B cell (primary cell): ENCODE data around the gene UGGT1. TPM values are rescaled to one million over a fixed set of nuclear protein-coding genes. Genes with fewer than 3 reads are reported as not detected.

Source experiments
- ATAC-seq: fragments of 200-7000 bp; cut with Tn5 transposase; one replicate; pipeline ENCODE4 v1.10.0; 2021; ENCODE audit warnings: low read depth, mild to moderate bottlenecking, moderate number of reproducible peaks, moderate library complexity
- CTCF ChIA-PET: fragments of 350-600 bp; sonication (Branson Sonifier 250); formaldehyde crosslinking; loops from one replicate; lab custom pipeline; 2021; ENCODE audit warnings: antibody characterized with exemption, inconsistent platforms; lab: Charles Lee
- POLR2A ChIA-PET: fragments of 350-600 bp; sonication (Branson Sonifier 250); formaldehyde crosslinking; loops from one replicate; lab custom pipeline; 2021; ENCODE audit warnings: antibody characterized with exemption; lab: Charles Lee
- DNase-seq: peaks from one replicate; pipeline ENCODE4 v3.0.0; 2013
- H2AFZ ChIP-seq: 2 replicates; pipeline ENCODE4 v1.6.1; 2012; ENCODE audit warnings: mild to moderate bottlenecking, low read depth, low read length; ENCODE audit not compliant: insufficient read depth, poor library complexity, severe bottlenecking
- H3K27ac ChIP-seq, 2 donors: 1 replicate in 1 of 2; 2 replicates in 1 of 2; pipeline ENCODE4 v1.5.1; 2012 to 2013; ENCODE audit warnings: low read length in 2 of 2, mild to moderate bottlenecking in 2 of 2, moderate library complexity in 1 of 2
- H3K27me3 ChIP-seq, 4 experiments: fragments of 200-600 bp in 1 of 4; sonication (generic) in 1 of 4; replicated peaks in 1 of 4; 1 replicate in 2 of 4; 2 replicates in 2 of 4; pipeline versions ENCODE4 v1.6.1 to v1.7.0; 2013 to 2016; ENCODE audit warnings: low read length in 3 of 4, mild to moderate bottlenecking in 2 of 4, mixed read lengths in 1 of 4, moderate library complexity in 1 of 4; ENCODE audit not compliant: insufficient read depth in 4 of 4, control insufficient read depth in 3 of 4; ENCODE audit errors: control extremely low read depth in 1 of 4
- H3K36me3 ChIP-seq, 2 experiments: replicated peaks in 1 of 2; 1 replicate in 1 of 2; 2 replicates in 1 of 2; pipeline versions ENCODE4 v1.6.1 to v1.7.1; 2013; ENCODE audit warnings: low read length in 1 of 2; ENCODE audit not compliant: insufficient read depth in 2 of 2, control insufficient read depth in 1 of 2; ENCODE audit errors: control extremely low read depth in 1 of 2, extremely low read depth in 1 of 2
- H3K4me1 ChIP-seq, 2 donors: fragments of 200-600 bp in 1 of 2; sonication (generic) in 1 of 2; 1 replicate in 1 of 2; 2 replicates in 1 of 2; pipeline versions ENCODE4 v1.5.1 to v1.6.1; 2013 to 2017; ENCODE audit warnings: low read length in 2 of 2; ENCODE audit not compliant: control insufficient read depth in 2 of 2, insufficient read depth in 2 of 2
- H3K4me2 ChIP-seq: replicated peaks from 2 replicates; pipeline ENCODE3; 2012; ENCODE audit warnings: mild to moderate bottlenecking, low read depth, low read length; ENCODE audit not compliant: poor library complexity, severe bottlenecking
- H3K4me3 ChIP-seq, 5 experiments: fragments of 200-600 bp in 1 of 5; sonication (generic) in 1 of 5; 1 replicate in 3 of 5; 2 replicates in 2 of 5; pipeline versions ENCODE4 v1.5.1 to v1.7.0; 2011 to 2016; ENCODE audit warnings: low read length in 4 of 5, mild to moderate bottlenecking in 4 of 5, low read depth in 2 of 5, control low read depth in 1 of 5, moderate library complexity in 1 of 5; ENCODE audit not compliant: insufficient read depth in 1 of 5; ENCODE audit errors: control extremely low read depth in 1 of 5, extremely low read depth in 1 of 5
- H3K79me2 ChIP-seq: fragments of 200-600 bp; sonication (generic); one replicate; pipeline ENCODE4 v1.6.0; 2016; ENCODE audit warnings: low read length; ENCODE audit not compliant: control insufficient read depth, insufficient read depth
- H3K9ac ChIP-seq: fragments of 200-600 bp; sonication (generic); 2 replicates; pipeline ENCODE4 v1.6.1; 2017; ENCODE audit warnings: mild to moderate bottlenecking, low read length, moderate library complexity
- H3K9me3 ChIP-seq, 3 donors: one replicate each; pipeline versions ENCODE4 v1.6.1 to v1.7.1; 2013; ENCODE audit warnings: low read length in 2 of 3; ENCODE audit not compliant: control insufficient read depth in 2 of 3, insufficient read depth in 1 of 3; ENCODE audit errors: control extremely low read depth in 1 of 3
- H4K20me1 ChIP-seq: 2 replicates; pipeline ENCODE4 v1.6.0; 2012; ENCODE audit warnings: mild to moderate bottlenecking, low read length; ENCODE audit not compliant: insufficient read depth, control insufficient read depth, poor library complexity, severe bottlenecking
- H3K27ac Mint-ChIP-seq: one replicate; pipeline ENCODE4 v1.8.0; 2021; ENCODE audit warnings: mixed read lengths
- H3K27me3 Mint-ChIP-seq: one replicate; pipeline ENCODE4 v1.8.0; 2021; ENCODE audit warnings: mixed read lengths
- H3K4me1 Mint-ChIP-seq: one replicate; pipeline ENCODE4 v1.8.0; 2021; ENCODE audit warnings: mixed read lengths
- H3K4me3 Mint-ChIP-seq: one replicate; pipeline ENCODE4 v1.8.0; 2021; ENCODE audit warnings: mixed read lengths
- H3K9me3 Mint-ChIP-seq: one replicate; pipeline ENCODE4 v1.8.0; 2022; ENCODE audit warnings: mixed read lengths; ENCODE audit not compliant: insufficient read depth
- CTCF ChIP-seq: fragments of 200-600 bp; IDR thresholded peaks from one replicate; pipeline ENCODE4 v1.8.0; 2022; ENCODE audit warnings: antibody characterized with exemption, mild to moderate bottlenecking
- EZH2 ChIP-seq: IDR thresholded peaks from 2 replicates; pipeline ENCODE4 v1.6.1; 2012; ENCODE audit warnings: borderline replicate concordance, low read depth, mild to moderate bottlenecking, moderate library complexity, low read length; ENCODE audit not compliant: insufficient read depth, poor library complexity, severe bottlenecking
- WGBS: methylation state at CpG from one replicate; pipeline ENCODE4 v1.1.5; 2013; ENCODE audit warnings: missing lambda C conversion rate; ENCODE audit not compliant: insufficient coverage; 5-methylcytosine and 5-hydroxymethylcytosine counted together
- intact Hi-C: fragments of 100-400 bp; cut with micrococcal nuclease; formaldehyde crosslinking; loops from one replicate; pipeline ENCODE4 v1.10.0; 2022
- polyA plus RNA-seq: library from polyadenylated mRNA; depleted of rRNA; stranded (reverse); fragments of >200 nt; gene quantifications from 2 replicates; pipeline ENCODE4 v1.2.3, GENCODE V29; 2012
- total RNA-seq, 2 donors: library from RNA; stranded (reverse); fragments of 120-200 nt in 1 of 2; gene quantifications; 1 replicate in 1 of 2; 2 replicates in 1 of 2; pipeline versions ENCODE4 v1.2.3 to v1.2.4, GENCODE V29; 2013 to 2022

The UGGT1 gene
- total and polyA plus RNA-seq, 2 donors (not counting 1 experiment from before 2014, with no cell fraction given): 8.5 to 44.1 TPM

GRCh38 chr2:128232965-128233789, 142.2 kb downstream of the UGGT1 start:
- peaks cover 0 to 3% (median 0%) of the 10 kb centered on the region in 3 donors for H3K9me3 ChIP-seq
- peak overlapping the region; percentile 41 for H3K27ac Mint-ChIP-seq
- CTCF ChIA-PET: interaction anchor here (0.6 to 3.0 kb wide), 5 partner anchors 40 to 349 kb away, joined by 3 to 13 read pairs (median 3); no protein-coding TSS in a partner anchor
- ATAC-seq: peak; percentile 98
- POLR2A ChIA-PET: interaction anchor here (0.6 kb wide), 1 partner anchor 9 kb away, joined by 6 read pairs; no protein-coding TSS in a partner anchor
- H3K4me1 Mint-ChIP-seq: peaks cover 6% of the 10 kb centered on the region
- intact Hi-C loops: loop anchor here (1.0 to 2.0 kb wide), 3 partner anchors 54 to 350 kb away; no protein-coding TSS in a partner anchor
- H3K4me3 Mint-ChIP-seq: peak overlapping the region; percentile 85
- WGBS: under 1% methylated on average over 83 of the region's 84 CpGs
- no peak overlapping the region for H3K27ac ChIP-seq
- H3K79me2 ChIP-seq: no peaks in the 10 kb centered on the region
- peaks cover 0 to 13% (median 5%) of the 10 kb centered on the region in 4 experiments for H3K27me3 ChIP-seq
- H3K9ac ChIP-seq: peak overlapping the region; percentile 83
- no peaks in the 10 kb centered on the region for H3K36me3 ChIP-seq
- H2AFZ ChIP-seq: peak overlapping the region; percentile 97
- H3K9me3 Mint-ChIP-seq: no peaks in the 10 kb centered on the region
- H3K4me2 ChIP-seq: peak overlapping the region; percentile 98
- peak overlapping the region in 4 of 5 experiments; percentile 61 to 77 (median 71) for H3K4me3 ChIP-seq
- DNase-seq: peak; percentile 83
- peaks cover 3% of the 10 kb centered on the region for H3K27me3 Mint-ChIP-seq
- no peak for TF ChIP-seq EZH2
- peak; percentile 95 for TF ChIP-seq CTCF
- peaks cover 5 to 8% of the 10 kb centered on the region in 2 donors for H3K4me1 ChIP-seq
- no peaks in the 10 kb centered on the region for H4K20me1 ChIP-seq
